Measurements from ENCODE around the gene RUFY1. TPM values are rescaled to one million over a fixed set of nuclear protein-coding genes. Genes with fewer than 3 reads are reported as not detected.

RUFY1 gene
- polyA plus RNA-seq, 1 of the 3 experiments (the other 2 are of a cell fraction): 30.3 TPM

- H3K36me3 ChIP-seq (replicated peaks in 1 of 2; ENCODE audit: control insufficient read depth in 1 of 2, insufficient read depth in 2 of 2, low read length in 1 of 2): peaks cover 56 to 63% of the 10 kb centered on the region in 2 experiments
- H3K4me1 ChIP-seq (ENCODE audit: control insufficient read depth in 1 of 2, insufficient read depth in 2 of 2, low read depth in 1 of 2, low read length in 1 of 2): peaks cover 21 to 37% of the 10 kb centered on the region in 2 experiments; a peak in 3 of 4 replicates
- H3F3A ChIP-seq (replicated peaks; ENCODE audit: insufficient read depth): peaks cover 49% of the 10 kb centered on the region
- CTCF ChIA-PET: interaction anchor here (0.7 to 3.3 kb wide), 10 partner anchors 9 to 175 kb away, joined by 3 to 9 read pairs (median 4); no protein-coding TSS in a partner anchor
- TF ChIP-seq POLR2AphosphoS5 (IDR thresholded peaks at IDR 0.05; ENCODE audit: low read depth, low read length) (0 out of 2 replicates have a peak, but pooled peaks have one; percentile 14), NRF1 (IDR thresholded peaks at IDR 0.05; ENCODE audit: low read depth, low read length) (no peak), FOSL2 (IDR thresholded peaks at IDR 0.05; ENCODE audit: borderline replicate concordance, low read depth) (no peak), RAD21 (IDR thresholded peaks at IDR 0.05; ENCODE audit: low read length) (no peak)
- no peaks in the 10 kb centered on the region for H3K27me3 ChIP-seq (ENCODE audit: insufficient read depth)
- no peak overlapping the region for H2AFZ ChIP-seq (ENCODE audit: low read depth)
- no peaks in the 10 kb centered on the region for H3K9me3 ChIP-seq
- WGBS (ENCODE audit: low lambda C conversion rate): 2% methylated on average over 11 of the region's 11 CpGs
- H3K79me2 ChIP-seq (ENCODE audit: insufficient read depth): peaks cover 73% of the 10 kb centered on the region
- DNase-seq: no peak
- peak overlapping the region; percentile 97 to 98 for H3K4me3 ChIP-seq (ENCODE audit: low read depth in 2 of 2, low read length in 1 of 2)
- POLR2A ChIA-PET: interaction anchor here (0.8 to 2.8 kb wide), 2 partner anchors 9 to 63 kb away, joined by 4 to 15 read pairs; no protein-coding TSS in a partner anchor
- no peaks in the 10 kb centered on the region for H3K9me2 ChIP-seq
- peak overlapping the region; percentile 90 for H3K4me2 ChIP-seq
- peaks cover 65% of the 10 kb centered on the region for H4K20me1 ChIP-seq (ENCODE audit: insufficient read depth)
- peak overlapping the region; percentile 87 for H3K9ac ChIP-seq
- peak overlapping the region in 1 of 2 experiments; percentile 50; a peak in 3 of 4 replicates for H3K27ac ChIP-seq (ENCODE audit: low read depth in 2 of 2, low read length in 1 of 2)
These were observed 71.3 kb downstream of the RUFY1 start for GRCh38 chr5:179621551-179622214.

- Histone ChIP-seq H3K79me2 (ENCODE audit: insufficient read depth) (peaks cover 57% of the 10 kb centered on the region), H3K27me3 (ENCODE audit: insufficient read depth) (no peaks in the 10 kb centered on the region), H3K4me1 (ENCODE audit: control insufficient read depth in 1 of 2, insufficient read depth in 2 of 2, low read depth in 1 of 2, low read length in 1 of 2) (peaks cover 18 to 28% of the 10 kb centered on the region in 2 experiments; a peak in 3 of 4 replicates), H3F3A (replicated peaks; ENCODE audit: insufficient read depth) (peaks cover 33% of the 10 kb centered on the region), H3K9me2 (no peaks in the 10 kb centered on the region), H3K4me3 (ENCODE audit: low read depth in 2 of 2, low read length in 1 of 2) (peak within 1 kb of the TSS; percentile 97 to 98), H3K36me3 (replicated peaks in 1 of 2; ENCODE audit: control insufficient read depth in 1 of 2, insufficient read depth in 2 of 2, low read length in 1 of 2) (peaks cover 40 to 47% of the 10 kb centered on the region in 2 experiments), H4K20me1 (ENCODE audit: insufficient read depth) (peaks cover 49% of the 10 kb centered on the region), H3K9ac (peak within 1 kb of the TSS; percentile 100), H3K4me2 (peak within 1 kb of the TSS; percentile 97), H3K9me3 (no peaks in the 10 kb centered on the region), H2AFZ (ENCODE audit: low read depth) (peak within 1 kb of the TSS; percentile 93), H3K27ac (ENCODE audit: low read depth in 2 of 2, low read length in 1 of 2) (peak within 1 kb of the TSS; percentile 96 to 97)
- 0% methylated on average over 10 of the region's 92 CpGs for WGBS (ENCODE audit: low lambda C conversion rate)
- ChIA-PET POLR2A (interaction anchor here (0.5 to 2.8 kb wide), 23 partner anchors 10 to 1391 kb away, joined by 3 to 34 read pairs (median 4); partner anchors contain the start of genes CBY3, MAML1, PHYKPL and RUFY1), CTCF (interaction anchor here (1.0 to 3.3 kb wide), 8 partner anchors 9 to 109 kb away, joined by 3 to 11 read pairs (median 6); partner anchors contain the start of gene MAML1)
- DNase-seq: peak; percentile 99
- TF ChIP-seq MAX (IDR thresholded peaks at IDR 0.05; ENCODE audit: low read depth): peak; percentile 84
- 0 out of 2 replicates have a peak, but pooled peaks have one; percentile 13 for TF ChIP-seq RCOR1 (IDR thresholded peaks at IDR 0.05; ENCODE audit: low read length)
- TF ChIP-seq REST (IDR thresholded peaks at IDR 0.05; ENCODE audit: low read depth, low read length): peak; percentile 48; the same call in 1 of the 2 replicates
- no peak for TF ChIP-seq ELF1 (IDR thresholded peaks at IDR 0.05)
- no peak for TF ChIP-seq RXRA (IDR thresholded peaks at IDR 0.05; ENCODE audit: borderline replicate concordance, low read depth)
- peak; percentile 80 for TF ChIP-seq YY1 (IDR thresholded peaks at IDR 0.05; ENCODE audit: low read depth)
- TF ChIP-seq TEAD4 (IDR thresholded peaks at IDR 0.05; ENCODE audit: borderline replicate concordance, insufficient read depth): no peak
- TF ChIP-seq CTCF (IDR thresholded peaks at IDR 0.05): no peak
- TF ChIP-seq SMC3 (IDR thresholded peaks at IDR 0.05; ENCODE audit: low read depth, low read length): no peak
- peak; percentile 100 for TF ChIP-seq POLR2AphosphoS5 (IDR thresholded peaks at IDR 0.05; ENCODE audit: low read depth, low read length)
- peak; percentile 11; the same call in 1 of the 2 replicates for TF ChIP-seq PBX3 (IDR thresholded peaks at IDR 0.05)
- peak; percentile 80 for TF ChIP-seq MXI1 (IDR thresholded peaks at IDR 0.05; ENCODE audit: low read depth, low read length)
- peak; percentile 94 for TF ChIP-seq TAF1 (IDR thresholded peaks at IDR 0.05; ENCODE audit: borderline replicate concordance, low read depth, low read length)
- TF ChIP-seq NFIC (IDR thresholded peaks at IDR 0.05; ENCODE audit: borderline replicate concordance): peak; percentile 34
These were observed 72.9 kb downstream of the RUFY1 start, which contains the start of gene HNRNPH1 for GRCh38 chr5:179623003-179623905. Gene HNRNPH1, minus strand, starts transcription at chr5:179623671. Its CDS starts 538 bp downstream, at chr5:179623133.
